RWPE1 (cell line): ENCODE results near the gene B3GNT5.

Experiments used
- CTCF ChIA-PET: fragments of 350-600 bp; sonication (Branson Sonifier 250); formaldehyde crosslinking; extraction: SDS; loops from one replicate; lab custom pipeline; 2021; lab: Yijun Ruan, JAX
- POLR2A ChIA-PET: fragments of 400-600 bp; formaldehyde crosslinking; extraction: SDS; loops from one replicate; lab custom pipeline; 2020; ENCODE audit warnings: antibody characterized with exemption; ENCODE audit not compliant: low non-redundant PET; lab: Yijun Ruan, JAX
- DNase-seq: peaks from one replicate; pipeline ENCODE4 v3.0.0; 2012; ENCODE audit warnings: low spot score
- H3K27ac ChIP-seq: fragments of 450-650 bp; 2 replicates; pipeline ENCODE4 v1.5.1; 2017
- TF ChIP-seq, protein P1 (sequence below): fragments of 450-650 bp; conservative IDR thresholded peaks from 2 replicates; pipeline ENCODE4 v1.5.1; 2017; ENCODE audit warnings: low read depth, mild to moderate bottlenecking

The B3GNT5 gene

DNA sequence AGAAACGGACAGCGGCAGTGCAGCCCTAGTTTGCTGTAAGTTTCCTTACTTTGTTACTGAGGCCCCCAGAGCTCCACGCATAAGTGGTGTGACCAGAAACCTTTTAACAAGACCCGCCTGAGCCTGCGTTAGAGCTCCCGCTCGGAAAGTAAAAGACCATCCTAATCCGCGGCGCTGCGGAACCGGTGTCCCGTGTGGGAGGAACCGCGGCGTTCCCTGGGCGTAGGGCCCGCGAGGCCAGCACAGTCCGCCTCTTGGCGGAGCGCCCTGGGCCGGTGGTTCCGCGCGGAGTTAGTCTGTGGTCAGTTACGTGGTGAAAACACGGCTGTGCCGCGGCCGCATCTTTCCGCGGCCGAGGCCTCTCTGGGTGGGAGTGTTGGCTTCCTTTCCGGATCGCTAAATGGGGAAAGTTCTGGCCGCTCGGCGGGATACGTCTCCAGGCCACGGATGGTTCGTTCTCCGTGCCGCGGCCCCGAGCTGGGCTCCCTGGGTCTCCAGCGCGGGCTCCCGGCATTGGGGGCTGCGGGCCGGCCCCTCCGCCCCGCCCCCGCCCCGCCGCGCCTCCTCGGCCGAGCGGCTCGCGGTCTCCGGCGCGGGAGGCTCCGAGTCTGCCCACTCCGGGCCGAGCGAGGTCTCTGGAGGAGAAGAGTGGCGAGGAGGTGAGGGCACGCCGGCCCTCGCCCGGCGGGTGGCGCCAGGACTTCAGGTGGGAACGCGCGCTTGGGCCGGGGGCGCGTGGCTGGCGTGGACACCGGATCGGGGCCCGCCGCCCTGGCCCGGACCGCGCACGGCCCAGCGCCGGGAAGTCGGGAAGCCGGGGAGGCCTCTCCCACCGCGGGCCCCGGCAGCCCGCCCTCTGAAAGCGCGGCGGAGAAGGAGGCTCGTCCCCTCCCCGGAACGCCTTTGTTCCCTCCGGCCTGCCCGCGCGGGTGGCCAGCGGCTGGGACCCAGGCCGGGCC is 754 bp downstream of the B3GNT5 start:
- H3K27ac ChIP-seq = peak overlapping the region; percentile 96
- POLR2A ChIA-PET = no interaction called here
- CTCF ChIA-PET = interaction anchor here (0.7 to 2.4 kb wide), 4 partner anchors 58 to 129 kb away, joined by 3 to 17 read pairs (median 5); no protein-coding TSS in a partner anchor
- no peak for DNase-seq
- TF ChIP-seq, protein P1, sequence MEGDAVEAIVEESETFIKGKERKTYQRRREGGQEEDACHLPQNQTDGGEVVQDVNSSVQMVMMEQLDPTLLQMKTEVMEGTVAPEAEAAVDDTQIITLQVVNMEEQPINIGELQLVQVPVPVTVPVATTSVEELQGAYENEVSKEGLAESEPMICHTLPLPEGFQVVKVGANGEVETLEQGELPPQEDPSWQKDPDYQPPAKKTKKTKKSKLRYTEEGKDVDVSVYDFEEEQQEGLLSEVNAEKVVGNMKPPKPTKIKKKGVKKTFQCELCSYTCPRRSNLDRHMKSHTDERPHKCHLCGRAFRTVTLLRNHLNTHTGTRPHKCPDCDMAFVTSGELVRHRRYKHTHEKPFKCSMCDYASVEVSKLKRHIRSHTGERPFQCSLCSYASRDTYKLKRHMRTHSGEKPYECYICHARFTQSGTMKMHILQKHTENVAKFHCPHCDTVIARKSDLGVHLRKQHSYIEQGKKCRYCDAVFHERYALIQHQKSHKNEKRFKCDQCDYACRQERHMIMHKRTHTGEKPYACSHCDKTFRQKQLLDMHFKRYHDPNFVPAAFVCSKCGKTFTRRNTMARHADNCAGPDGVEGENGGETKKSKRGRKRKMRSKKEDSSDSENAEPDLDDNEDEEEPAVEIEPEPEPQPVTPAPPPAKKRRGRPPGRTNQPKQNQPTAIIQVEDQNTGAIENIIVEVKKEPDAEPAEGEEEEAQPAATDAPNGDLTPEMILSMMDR = no peak

DNA sequence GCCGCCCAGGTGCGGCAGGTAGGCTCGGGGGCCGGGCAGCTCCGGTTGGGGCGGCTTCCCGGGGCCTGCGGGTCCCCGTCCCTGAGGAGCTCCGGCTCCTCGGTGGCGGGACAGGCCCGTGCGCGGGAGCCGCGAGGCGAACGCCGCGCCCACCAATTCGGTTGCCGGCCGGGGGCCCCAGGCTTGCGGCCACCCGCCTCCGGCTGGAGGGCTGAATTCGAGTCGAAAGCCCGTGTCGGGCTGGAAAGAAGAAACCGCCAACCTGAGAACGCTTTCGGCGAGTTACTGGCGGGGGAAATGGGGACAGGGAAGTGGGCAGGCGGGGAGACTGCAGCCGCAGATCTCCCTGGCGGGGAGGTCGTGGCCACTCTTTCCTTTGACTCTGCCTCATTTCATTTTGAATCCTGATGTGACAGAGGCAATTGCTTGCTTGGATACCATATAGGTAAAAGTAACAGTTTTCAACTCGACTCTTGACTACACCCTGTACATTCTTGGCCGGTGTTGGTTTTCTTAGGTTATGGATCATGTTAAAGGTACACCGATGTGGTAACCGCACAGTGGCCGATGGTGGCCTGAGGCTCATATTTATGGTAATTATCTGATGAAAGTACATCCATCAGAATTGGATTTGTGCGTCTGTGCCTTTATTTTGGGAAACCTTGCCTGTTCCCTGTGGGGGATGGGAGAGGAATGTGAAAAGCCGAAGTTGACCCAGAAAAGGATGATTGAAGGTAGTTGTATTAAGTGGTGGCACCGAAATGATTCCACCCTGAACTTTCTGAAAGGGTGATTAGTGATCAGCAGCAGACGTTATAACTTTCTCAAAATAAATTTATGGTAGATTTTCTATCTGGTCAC is 1.7 kb downstream of the B3GNT5 start:
- peak overlapping the region; percentile 96 for H3K27ac ChIP-seq
- ChIA-PET CTCF (interaction anchor here (0.7 to 2.4 kb wide), 4 partner anchors 70 to 128 kb away, joined by 3 to 17 read pairs (median 5); no protein-coding TSS in a partner anchor), POLR2A (no interaction called here)
- DNase-seq = no peak
- TF ChIP-seq, protein P1 = no peak

DNA sequence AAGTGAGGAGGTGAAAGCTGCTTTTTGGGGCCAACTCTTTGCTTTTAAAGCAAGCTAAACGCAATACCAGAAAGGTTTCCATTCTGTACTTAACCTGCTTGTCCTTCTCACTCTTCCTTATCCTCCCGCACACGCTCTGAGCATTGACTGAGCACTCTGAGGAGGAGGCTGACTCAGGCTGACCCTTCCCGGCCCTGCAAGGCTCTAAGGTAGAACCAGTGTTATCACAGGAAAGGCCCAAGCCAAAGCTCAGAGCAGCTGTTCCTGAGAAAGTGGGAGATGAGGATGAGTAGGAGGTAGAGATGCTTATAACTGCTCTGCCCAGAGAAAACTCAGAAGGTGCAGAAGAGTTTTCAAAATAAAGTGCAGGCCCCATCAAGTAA is 2.3 kb downstream of the B3GNT5 start:
- CTCF ChIA-PET = interaction anchor here (0.7 to 1.5 kb wide), 3 partner anchors 71 to 131 kb away, joined by 3 to 6 read pairs (median 3); no protein-coding TSS in a partner anchor
- POLR2A ChIA-PET = no interaction called here
- TF ChIP-seq, protein P1 = no peak
- peak; percentile 22 for DNase-seq
- H3K27ac ChIP-seq = peak overlapping the region; percentile 96

DNA sequence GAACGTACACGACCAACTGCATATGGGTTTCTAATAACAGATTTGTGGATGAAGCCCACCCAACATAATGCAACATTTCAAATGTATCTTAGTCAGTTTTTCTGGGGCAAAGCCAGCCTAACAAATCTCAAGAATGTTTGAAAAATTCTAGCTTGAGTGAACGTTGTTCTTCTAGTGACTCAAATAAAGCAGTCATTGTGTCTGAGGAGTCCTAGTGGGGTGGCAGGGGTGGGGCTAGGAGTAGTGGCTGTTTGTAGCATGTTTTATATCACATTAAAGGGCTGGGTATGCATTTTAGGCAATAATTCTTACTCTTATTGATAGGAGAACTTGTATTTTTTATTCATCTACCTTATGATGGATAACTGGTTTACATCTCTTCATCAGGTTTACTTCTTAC is 6.0 kb downstream of the B3GNT5 start:
- H3K27ac ChIP-seq = no peak overlapping the region
- TF ChIP-seq, protein P1 = no peak
- ChIA-PET POLR2A (no interaction called here), CTCF (interaction anchor here (0.9 kb wide), 2 partner anchors 16 to 123 kb away, joined by 3 to 4 read pairs; no protein-coding TSS in a partner anchor)
- no peak for DNase-seq

DNA sequence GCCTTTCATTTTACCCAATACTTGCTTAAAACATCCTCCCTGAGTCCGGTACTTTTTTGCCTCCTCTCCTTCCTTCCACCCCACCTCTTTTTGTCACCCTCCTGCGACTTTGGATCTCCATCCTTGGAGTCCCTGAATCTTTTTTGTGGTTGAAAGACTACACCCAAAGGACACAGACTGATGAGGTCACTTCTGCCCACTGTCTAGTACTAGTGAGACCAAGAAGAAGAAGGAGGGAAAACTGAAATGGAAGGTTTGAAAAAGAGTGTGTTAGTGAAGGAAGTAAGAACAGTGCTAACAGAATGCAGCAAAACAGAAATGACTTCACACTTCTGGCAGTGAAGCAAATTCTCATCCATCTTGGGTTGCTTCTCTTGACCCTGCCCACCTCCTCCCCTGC is 6.6 kb downstream of the B3GNT5 start:
- DNase-seq = no peak
- POLR2A ChIA-PET = no interaction called here
- CTCF ChIA-PET = interaction anchor here (0.9 kb wide), 1 partner anchor 15 kb away, joined by 3 read pairs; no protein-coding TSS in a partner anchor
- H3K27ac ChIP-seq = peak overlapping the region; percentile 46
- TF ChIP-seq, protein P1 = no peak
